Measurements from ENCODE around the gene CSKMT. TPM values are rescaled to one million over a fixed set of nuclear protein-coding genes. Genes with fewer than 3 reads are reported as not detected.
A peak's percentile ranks its signal among the peaks of the same experiment; 100 is the strongest.

CSKMT gene
- total RNA-seq, 1 experiment from 2014 or later, result 49.2 TPM

DNA sequence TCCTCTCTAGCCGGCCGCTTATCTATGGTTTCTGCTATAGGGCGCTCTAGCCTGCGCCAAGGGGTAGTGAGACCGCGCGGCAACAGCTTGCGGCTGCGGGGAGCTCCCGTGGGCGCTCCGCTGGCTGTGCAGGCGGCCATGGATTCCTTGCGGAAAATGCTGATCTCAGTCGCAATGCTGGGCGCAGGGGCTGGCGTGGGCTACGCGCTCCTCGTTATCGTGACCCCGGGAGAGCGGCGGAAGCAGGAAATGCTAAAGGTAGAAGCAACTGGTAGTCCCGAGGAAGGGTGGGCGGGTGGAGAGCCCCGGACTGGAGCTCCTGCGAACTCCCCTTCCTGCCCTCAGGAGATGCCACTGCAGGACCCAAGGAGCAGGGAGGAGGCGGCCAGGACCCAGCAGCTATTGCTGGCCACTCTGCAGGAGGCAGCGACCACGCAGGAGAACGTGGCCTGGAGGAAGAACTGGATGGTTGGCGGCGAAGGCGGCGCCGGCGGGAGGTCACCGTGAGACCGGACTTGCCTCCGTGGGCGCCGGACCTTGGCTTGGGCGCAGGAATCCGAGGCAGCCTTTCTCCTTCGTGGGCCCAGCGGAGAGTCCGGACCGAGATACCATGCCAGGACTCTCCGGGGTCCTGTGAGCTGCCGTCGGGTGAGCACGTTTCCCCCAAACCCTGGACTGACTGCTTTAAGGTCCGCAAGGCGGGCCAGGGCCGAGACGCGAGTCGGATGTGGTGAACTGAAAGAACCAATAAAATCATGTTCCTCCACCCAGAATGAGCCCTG is 6.7 kb downstream of the CSKMT start, which contains the start of the genes LBHD1 and UQCC3:
Gene LBHD1, minus strand, starts transcription at position 660 of the 782 bp plus-strand sequence. CDS start 2,236 bp downstream, outside the sequence.
Gene UQCC3, plus strand, starts transcription at position 66 of the 782 bp plus-strand sequence. Its CDS starts 73 bp downstream, at position 139.
- Histone ChIP-seq H3K18ac (ENCODE audit: insufficient read length, low read depth, low read length) (peak within 1 kb of the TSS; percentile 64), H2AK5ac (ENCODE audit: insufficient read length, low read length) (no peak within 1 kb of the TSS), H3K79me1 (ENCODE audit: insufficient read depth, low read depth, low read length, poor library complexity, severe bottlenecking) (no peaks in the 10 kb centered on the region), H2BK5ac (ENCODE audit: insufficient read length, low read length) (peak within 1 kb of the TSS; percentile 6), H2BK15ac (ENCODE audit: low read depth, low read length) (no peak within 1 kb of the TSS), H3K4ac (ENCODE audit: low read depth, low read length) (no peak within 1 kb of the TSS; the same call in 1 of the 2 replicates), H4K20me1 (ENCODE audit: control insufficient read depth, insufficient read depth, insufficient read length) (no peaks in the 10 kb centered on the region), H3K56ac (ENCODE audit: insufficient read length, low read depth, low read length) (no peak within 1 kb of the TSS), H3K4me1 (ENCODE audit: insufficient read depth, low read length) (no peaks in the 10 kb centered on the region), H3K79me2 (ENCODE audit: insufficient read depth, low read length) (no peaks in the 10 kb centered on the region), H3K27me3 (ENCODE audit: insufficient read depth, low read length) (no peaks in the 10 kb centered on the region), H3T11ph (ENCODE audit: low read length) (no peak within 1 kb of the TSS), H3K9ac (ENCODE audit: extremely low read depth, insufficient read length, low read length) (peak within 1 kb of the TSS; percentile 89), H3K9me3 (ENCODE audit: control insufficient read depth, low read depth, low read length) (no peaks in the 10 kb centered on the region), H2AFZ (ENCODE audit: low read length) (no peak within 1 kb of the TSS), H4K5ac (ENCODE audit: insufficient read length, low read depth, low read length) (no peak within 1 kb of the TSS), H2BK120ac (ENCODE audit: low read depth, low read length, poor library complexity, severe bottlenecking) (no peak within 1 kb of the TSS), H3K14ac (ENCODE audit: insufficient read depth, low read length) (peak within 1 kb of the TSS; percentile 87), H4K8ac (replicated peaks; ENCODE audit: insufficient read length, low read depth, low read length) (no peak within 1 kb of the TSS), H2BK12ac (ENCODE audit: insufficient read length, low read depth, low read length) (no peak within 1 kb of the TSS), H4K91ac (ENCODE audit: insufficient read length, low read depth, low read length) (no peak within 1 kb of the TSS), H3K23me2 (ENCODE audit: insufficient read length, low read depth, low read length, poor library complexity, severe bottlenecking) (peaks cover 3% of the 10 kb centered on the region), H3K27ac (ENCODE audit: insufficient read length, low read depth, low read length) (no peak within 1 kb of the TSS), H3K4me2 (ENCODE audit: insufficient read depth, insufficient read length, low read length) (peak within 1 kb of the TSS; percentile 83), H2BK20ac (ENCODE audit: low read depth, low read length, poor library complexity, severe bottlenecking) (no peak within 1 kb of the TSS), H3K23ac (ENCODE audit: insufficient read length, low read depth, low read length) (no peak within 1 kb of the TSS)
- WGBS (ENCODE audit: extremely low coverage, insufficient read length, low lambda C conversion rate), result no CpG with 5 or more reads among the region's 59 CpGs
- H3K9me3 Mint-ChIP-seq, result no peaks in the 10 kb centered on the region
- peak within 1 kb of the TSS; percentile 92 to 97 (median 93) for H3K27ac Mint-ChIP-seq
- DNase-seq, result peak; percentile 83
- TF ChIP-seq, protein P1, sequence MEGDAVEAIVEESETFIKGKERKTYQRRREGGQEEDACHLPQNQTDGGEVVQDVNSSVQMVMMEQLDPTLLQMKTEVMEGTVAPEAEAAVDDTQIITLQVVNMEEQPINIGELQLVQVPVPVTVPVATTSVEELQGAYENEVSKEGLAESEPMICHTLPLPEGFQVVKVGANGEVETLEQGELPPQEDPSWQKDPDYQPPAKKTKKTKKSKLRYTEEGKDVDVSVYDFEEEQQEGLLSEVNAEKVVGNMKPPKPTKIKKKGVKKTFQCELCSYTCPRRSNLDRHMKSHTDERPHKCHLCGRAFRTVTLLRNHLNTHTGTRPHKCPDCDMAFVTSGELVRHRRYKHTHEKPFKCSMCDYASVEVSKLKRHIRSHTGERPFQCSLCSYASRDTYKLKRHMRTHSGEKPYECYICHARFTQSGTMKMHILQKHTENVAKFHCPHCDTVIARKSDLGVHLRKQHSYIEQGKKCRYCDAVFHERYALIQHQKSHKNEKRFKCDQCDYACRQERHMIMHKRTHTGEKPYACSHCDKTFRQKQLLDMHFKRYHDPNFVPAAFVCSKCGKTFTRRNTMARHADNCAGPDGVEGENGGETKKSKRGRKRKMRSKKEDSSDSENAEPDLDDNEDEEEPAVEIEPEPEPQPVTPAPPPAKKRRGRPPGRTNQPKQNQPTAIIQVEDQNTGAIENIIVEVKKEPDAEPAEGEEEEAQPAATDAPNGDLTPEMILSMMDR (conservative IDR thresholded peaks at IDR 0.05), result no peak
- peaks cover 19 to 46% (median 37%) of the 10 kb centered on the region in 3 experiments; a peak in 6 of 7 replicates for H3K36me3 Mint-ChIP-seq (ENCODE audit: insufficient read depth in 1 of 3, low read depth in 3 of 3)
- H3K4me1 Mint-ChIP-seq, result peaks cover 18 to 26% of the 10 kb centered on the region in 2 experiments
- H3K27me3 Mint-ChIP-seq (ENCODE audit: low read depth), result no peaks in the 10 kb centered on the region; the same call in 1 of the 2 replicates
- H3K4me3 Mint-ChIP-seq, result peak within 1 kb of the TSS; percentile 92 to 99
